Measurements from ENCODE around the gene FBXL17. TPM values are rescaled to one million over a fixed set of nuclear protein-coding genes. Genes with fewer than 3 reads are reported as not detected.
A peak's percentile ranks its signal among the peaks of the same experiment; 100 is the strongest.

FBXL17 gene
- total RNA-seq, 1 experiment from 2014 or later: 3.5 TPM

GRCh38 chr5:107820429-107820828 is 561.5 kb downstream of the FBXL17 start:
- POLR2A ChIA-PET: no interaction called here
- peaks cover 15% of the 10 kb centered on the region for H3K36me3 Mint-ChIP-seq
- ATAC-seq: peak; percentile 72

DNA sequence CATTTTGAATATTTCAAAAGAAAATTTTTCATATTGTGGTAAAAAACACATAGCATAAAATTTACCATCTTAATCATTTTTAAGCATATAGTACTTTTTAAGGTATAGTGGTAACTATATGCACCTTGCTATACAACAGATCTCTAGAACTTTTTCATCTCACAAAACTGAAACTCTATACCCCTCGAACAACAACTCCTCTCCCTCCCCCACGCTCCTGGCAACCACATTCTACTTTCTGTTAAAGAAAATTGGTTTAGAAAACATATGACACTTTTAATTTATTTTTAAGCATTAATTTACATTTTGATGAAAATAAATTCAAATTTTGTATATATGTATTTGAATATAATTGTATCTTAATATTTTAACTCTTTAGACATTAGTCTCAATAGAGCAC is 563.9 kb downstream of the FBXL17 start:
- ATAC-seq (no peak), DNase-seq (ENCODE audit: low spot score) (no peak)
- Mint-ChIP-seq H3K4me3 (no peak overlapping the region), H3K36me3 (peaks cover 11% of the 10 kb centered on the region), H3K27ac (no peak overlapping the region), H3K4me1 (peaks cover 20% of the 10 kb centered on the region), H3K27me3 (ENCODE audit: low read depth) (peaks cover 20% of the 10 kb centered on the region), H3K9me3 (peaks cover 19% of the 10 kb centered on the region)
- ChIA-PET POLR2A (no interaction called here), CTCF (no interaction called here)
- no peak for TF ChIP-seq ZNF512 (CRISPR knock-in tag; IDR thresholded peaks at IDR 0.05; ENCODE audit: borderline replicate concordance)
- no peak for TF ChIP-seq SOX15 (CRISPR knock-in tag; IDR thresholded peaks at IDR 0.05)
- TF ChIP-seq, protein P1, sequence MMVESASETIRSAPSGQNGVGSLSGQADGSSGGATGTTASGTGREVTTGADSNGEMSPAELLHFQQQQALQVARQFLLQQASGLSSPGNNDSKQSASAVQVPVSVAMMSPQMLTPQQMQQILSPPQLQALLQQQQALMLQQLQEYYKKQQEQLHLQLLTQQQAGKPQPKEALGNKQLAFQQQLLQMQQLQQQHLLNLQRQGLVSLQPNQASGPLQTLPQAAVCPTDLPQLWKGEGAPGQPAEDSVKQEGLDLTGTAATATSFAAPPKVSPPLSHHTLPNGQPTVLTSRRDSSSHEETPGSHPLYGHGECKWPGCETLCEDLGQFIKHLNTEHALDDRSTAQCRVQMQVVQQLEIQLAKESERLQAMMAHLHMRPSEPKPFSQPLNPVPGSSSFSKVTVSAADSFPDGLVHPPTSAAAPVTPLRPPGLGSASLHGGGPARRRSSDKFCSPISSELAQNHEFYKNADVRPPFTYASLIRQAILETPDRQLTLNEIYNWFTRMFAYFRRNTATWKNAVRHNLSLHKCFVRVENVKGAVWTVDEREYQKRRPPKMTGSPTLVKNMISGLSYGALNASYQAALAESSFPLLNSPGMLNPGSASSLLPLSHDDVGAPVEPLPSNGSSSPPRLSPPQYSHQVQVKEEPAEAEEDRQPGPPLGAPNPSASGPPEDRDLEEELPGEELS (CRISPR knock-in tag; IDR thresholded peaks at IDR 0.05): no peak
- TF ChIP-seq, protein P2, sequence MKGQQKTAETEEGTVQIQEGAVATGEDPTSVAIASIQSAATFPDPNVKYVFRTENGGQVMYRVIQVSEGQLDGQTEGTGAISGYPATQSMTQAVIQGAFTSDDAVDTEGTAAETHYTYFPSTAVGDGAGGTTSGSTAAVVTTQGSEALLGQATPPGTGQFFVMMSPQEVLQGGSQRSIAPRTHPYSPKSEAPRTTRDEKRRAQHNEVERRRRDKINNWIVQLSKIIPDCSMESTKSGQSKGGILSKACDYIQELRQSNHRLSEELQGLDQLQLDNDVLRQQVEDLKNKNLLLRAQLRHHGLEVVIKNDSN (CRISPR knock-in tag; IDR thresholded peaks at IDR 0.05): no peak
- no peak for TF ChIP-seq ZNF121 (CRISPR knock-in tag; IDR thresholded peaks at IDR 0.05)
- TF ChIP-seq TCF7 (CRISPR knock-in tag; IDR thresholded peaks at IDR 0.05; ENCODE audit: low read depth): no peak
- no peak for TF ChIP-seq KAT7 (CRISPR knock-in tag; IDR thresholded peaks at IDR 0.05; ENCODE audit: borderline replicate concordance)
- TF ChIP-seq NR3C1 (CRISPR knock-in tag; conservative IDR thresholded peaks at IDR 0.05; ENCODE audit: low read depth): no peak
- TF ChIP-seq, protein P3, sequence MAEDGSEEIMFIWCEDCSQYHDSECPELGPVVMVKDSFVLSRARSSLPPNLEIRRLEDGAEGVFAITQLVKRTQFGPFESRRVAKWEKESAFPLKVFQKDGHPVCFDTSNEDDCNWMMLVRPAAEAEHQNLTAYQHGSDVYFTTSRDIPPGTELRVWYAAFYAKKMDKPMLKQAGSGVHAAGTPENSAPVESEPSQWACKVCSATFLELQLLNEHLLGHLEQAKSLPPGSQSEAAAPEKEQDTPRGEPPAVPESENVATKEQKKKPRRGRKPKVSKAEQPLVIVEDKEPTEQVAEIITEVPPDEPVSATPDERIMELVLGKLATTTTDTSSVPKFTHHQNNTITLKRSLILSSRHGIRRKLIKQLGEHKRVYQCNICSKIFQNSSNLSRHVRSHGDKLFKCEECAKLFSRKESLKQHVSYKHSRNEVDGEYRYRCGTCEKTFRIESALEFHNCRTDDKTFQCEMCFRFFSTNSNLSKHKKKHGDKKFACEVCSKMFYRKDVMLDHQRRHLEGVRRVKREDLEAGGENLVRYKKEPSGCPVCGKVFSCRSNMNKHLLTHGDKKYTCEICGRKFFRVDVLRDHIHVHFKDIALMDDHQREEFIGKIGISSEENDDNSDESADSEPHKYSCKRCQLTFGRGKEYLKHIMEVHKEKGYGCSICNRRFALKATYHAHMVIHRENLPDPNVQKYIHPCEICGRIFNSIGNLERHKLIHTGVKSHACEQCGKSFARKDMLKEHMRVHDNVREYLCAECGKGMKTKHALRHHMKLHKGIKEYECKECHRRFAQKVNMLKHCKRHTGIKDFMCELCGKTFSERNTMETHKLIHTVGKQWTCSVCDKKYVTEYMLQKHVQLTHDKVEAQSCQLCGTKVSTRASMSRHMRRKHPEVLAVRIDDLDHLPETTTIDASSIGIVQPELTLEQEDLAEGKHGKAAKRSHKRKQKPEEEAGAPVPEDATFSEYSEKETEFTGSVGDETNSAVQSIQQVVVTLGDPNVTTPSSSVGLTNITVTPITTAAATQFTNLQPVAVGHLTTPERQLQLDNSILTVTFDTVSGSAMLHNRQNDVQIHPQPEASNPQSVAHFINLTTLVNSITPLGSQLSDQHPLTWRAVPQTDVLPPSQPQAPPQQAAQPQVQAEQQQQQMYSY (CRISPR knock-in tag; IDR thresholded peaks at IDR 0.05): no peak
- TF ChIP-seq IRF1 (CRISPR knock-in tag; IDR thresholded peaks at IDR 0.05): no peak
- TF ChIP-seq CBFB (CRISPR knock-in tag; IDR thresholded peaks at IDR 0.05; ENCODE audit: low read depth): no peak
- no peak for TF ChIP-seq GTF2I (CRISPR knock-in tag; conservative IDR thresholded peaks at IDR 0.05)
- TF ChIP-seq GRHL2 (CRISPR knock-in tag; IDR thresholded peaks at IDR 0.05; ENCODE audit: insufficient replicate concordance, severe bottlenecking): no peak
- no peak for TF ChIP-seq MXD4 (CRISPR knock-in tag; IDR thresholded peaks at IDR 0.05; ENCODE audit: borderline replicate concordance)
- TF ChIP-seq TEAD4 (CRISPR knock-in tag; IDR thresholded peaks at IDR 0.05): no peak

More at GRCh38 chr5:107820429-107820828, 561.5 kb downstream of the FBXL17 start:
- Mint-ChIP-seq H3K4me3 (no peak overlapping the region), H3K27me3 (ENCODE audit: low read depth) (peaks cover 4% of the 10 kb centered on the region), H3K9me3 (peaks cover 24% of the 10 kb centered on the region), H3K4me1 (peaks cover 26% of the 10 kb centered on the region), H3K27ac (no peak overlapping the region)
- no peak for DNase-seq (ENCODE audit: low spot score)
- no peak for TF ChIP-seq MYBL2 (CRISPR knock-in tag; IDR thresholded peaks at IDR 0.05)
- no peak for TF ChIP-seq MAX (CRISPR knock-in tag; IDR thresholded peaks at IDR 0.05)
- TF ChIP-seq, protein P4, sequence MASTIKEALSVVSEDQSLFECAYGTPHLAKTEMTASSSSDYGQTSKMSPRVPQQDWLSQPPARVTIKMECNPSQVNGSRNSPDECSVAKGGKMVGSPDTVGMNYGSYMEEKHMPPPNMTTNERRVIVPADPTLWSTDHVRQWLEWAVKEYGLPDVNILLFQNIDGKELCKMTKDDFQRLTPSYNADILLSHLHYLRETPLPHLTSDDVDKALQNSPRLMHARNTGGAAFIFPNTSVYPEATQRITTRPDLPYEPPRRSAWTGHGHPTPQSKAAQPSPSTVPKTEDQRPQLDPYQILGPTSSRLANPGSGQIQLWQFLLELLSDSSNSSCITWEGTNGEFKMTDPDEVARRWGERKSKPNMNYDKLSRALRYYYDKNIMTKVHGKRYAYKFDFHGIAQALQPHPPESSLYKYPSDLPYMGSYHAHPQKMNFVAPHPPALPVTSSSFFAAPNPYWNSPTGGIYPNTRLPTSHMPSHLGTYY (CRISPR knock-in tag; IDR thresholded peaks at IDR 0.05): no peak
- TF ChIP-seq ZNF232 (CRISPR knock-in tag; IDR thresholded peaks at IDR 0.05): no peak
- CTCF ChIA-PET: no interaction called here

Data from WTC11 (cell line).